Transverse colon (tissue), 4 donors: ENCODE data around the gene SH3BP5.

ENCODE experiments used
- POLR2AphosphoS5 ChIP-seq, 3 donors: sonication (generic); formaldehyde crosslinking; IDR thresholded peaks; one replicate each; pipeline ENCODE4 v1.6.1; 2016; ENCODE audit warnings: antibody characterized with exemption in 3 of 3
- TF ChIP-seq, protein P1 (sequence below), 5 experiments: fragments of 200-600 bp in 3 of 5; fragments of 450-650 bp in 2 of 5; sonication (generic) in 3 of 5; IDR thresholded peaks; 1 replicate in 2 of 5; 2 replicates in 3 of 5; pipeline ENCODE4 v1.5.1; 2016 to 2017; ENCODE audit warnings: antibody characterized with exemption in 5 of 5, inconsistent platforms in 3 of 5, mild to moderate bottlenecking in 2 of 5, moderate library complexity in 1 of 5

DNA sequence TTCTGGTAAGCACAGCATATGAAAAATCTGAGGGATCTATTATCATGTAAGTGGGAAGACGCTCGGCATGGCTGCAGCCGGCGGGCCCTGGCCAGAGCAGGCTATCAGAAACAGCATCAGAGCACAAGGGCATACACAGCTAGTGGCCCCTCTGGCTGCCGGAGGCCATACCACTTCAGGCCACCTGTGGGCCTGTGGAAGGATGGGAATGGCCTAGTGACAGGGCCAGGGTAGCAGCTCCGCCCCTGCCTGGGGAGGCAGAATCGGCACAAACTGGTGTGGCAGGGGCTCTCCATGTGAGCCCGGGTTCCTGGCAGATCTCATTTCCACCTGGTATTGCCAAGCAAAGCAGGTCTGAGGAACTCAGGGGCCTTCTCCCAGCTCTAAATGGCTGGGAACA lies 46.4 kb downstream of the SH3BP5 start:
- TF ChIP-seq POLR2AphosphoS5 (IDR thresholded peaks at IDR 0.05) = no peak
- TF ChIP-seq, protein P1, sequence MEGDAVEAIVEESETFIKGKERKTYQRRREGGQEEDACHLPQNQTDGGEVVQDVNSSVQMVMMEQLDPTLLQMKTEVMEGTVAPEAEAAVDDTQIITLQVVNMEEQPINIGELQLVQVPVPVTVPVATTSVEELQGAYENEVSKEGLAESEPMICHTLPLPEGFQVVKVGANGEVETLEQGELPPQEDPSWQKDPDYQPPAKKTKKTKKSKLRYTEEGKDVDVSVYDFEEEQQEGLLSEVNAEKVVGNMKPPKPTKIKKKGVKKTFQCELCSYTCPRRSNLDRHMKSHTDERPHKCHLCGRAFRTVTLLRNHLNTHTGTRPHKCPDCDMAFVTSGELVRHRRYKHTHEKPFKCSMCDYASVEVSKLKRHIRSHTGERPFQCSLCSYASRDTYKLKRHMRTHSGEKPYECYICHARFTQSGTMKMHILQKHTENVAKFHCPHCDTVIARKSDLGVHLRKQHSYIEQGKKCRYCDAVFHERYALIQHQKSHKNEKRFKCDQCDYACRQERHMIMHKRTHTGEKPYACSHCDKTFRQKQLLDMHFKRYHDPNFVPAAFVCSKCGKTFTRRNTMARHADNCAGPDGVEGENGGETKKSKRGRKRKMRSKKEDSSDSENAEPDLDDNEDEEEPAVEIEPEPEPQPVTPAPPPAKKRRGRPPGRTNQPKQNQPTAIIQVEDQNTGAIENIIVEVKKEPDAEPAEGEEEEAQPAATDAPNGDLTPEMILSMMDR (IDR thresholded peaks at IDR 0.05) = no peak
